ENCODE measurements around the gene COQ8A.
"Not testable (repeated sequence)": the region's sequence is repeated elsewhere in the genome, so short reads cannot be mapped to it uniquely, and the experiment has no call there.

The COQ8A gene

DNA sequence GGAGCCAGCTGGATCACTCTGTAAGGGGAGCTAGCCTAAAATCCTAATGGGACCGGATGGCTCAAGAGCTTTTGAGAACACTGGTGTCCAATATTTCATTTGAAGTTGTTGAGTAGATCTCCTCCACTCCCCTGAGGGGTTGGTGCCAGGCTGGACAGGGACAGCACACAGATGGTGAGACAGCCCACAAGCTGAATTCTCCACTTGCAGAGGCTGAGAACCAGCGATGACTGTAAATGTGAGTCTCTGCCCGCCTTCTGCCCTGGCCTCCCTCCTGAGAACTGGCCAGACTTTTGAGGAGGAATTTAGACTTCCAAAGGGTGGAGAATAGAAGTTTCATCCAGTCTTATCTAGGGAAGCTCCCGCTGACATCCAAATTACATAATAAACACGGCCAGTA, 20.5 kb upstream of the COQ8A start:
- FAIRE-seq (no peak), DNase-seq (ENCODE audit: insufficient read length, low spot score) (no peak)
- TF ChIP-seq POLR2AphosphoS5 (IDR thresholded peaks at IDR 0.05; ENCODE audit: low read depth, low read length), result no peak
- TF ChIP-seq POLR2A (IDR thresholded peaks at IDR 0.05; ENCODE audit: low read depth, low read length), result no peak
- TF ChIP-seq SPI1 (IDR thresholded peaks at IDR 0.05; ENCODE audit: low read depth, low read length), result no peak

DNA sequence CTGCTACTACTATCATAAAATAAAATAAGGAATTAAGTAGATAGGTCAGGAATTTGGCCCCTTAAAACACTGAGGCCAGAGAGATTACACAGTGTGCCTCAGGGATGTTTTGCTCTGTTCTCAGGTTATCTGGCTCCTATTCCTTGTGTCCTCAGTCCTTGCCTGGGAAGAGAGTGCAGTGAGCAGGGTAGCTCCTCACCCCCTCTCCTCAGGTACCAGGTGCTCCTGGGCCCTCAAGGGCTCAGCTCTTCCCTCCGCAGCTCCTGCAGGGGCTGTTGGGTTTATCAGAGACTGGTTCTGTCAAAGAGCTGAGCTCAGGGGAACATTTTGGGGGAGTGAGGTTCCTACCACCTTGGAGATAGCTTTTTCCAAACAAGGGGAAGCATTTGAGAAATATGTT, 20.1 kb upstream of the COQ8A start:
- DNase-seq (ENCODE audit: insufficient read length, low spot score) (no peak), FAIRE-seq (no peak)
- TF ChIP-seq TAF1 (IDR thresholded peaks at IDR 0.05; ENCODE audit: low read depth, low read length), result no peak
- no peak for TF ChIP-seq POLR2AphosphoS5 (IDR thresholded peaks at IDR 0.05; ENCODE audit: low read depth, low read length)
- TF ChIP-seq SPI1 (IDR thresholded peaks at IDR 0.05; ENCODE audit: low read depth, low read length), result no peak
- no peak for TF ChIP-seq PAX5 (IDR thresholded peaks at IDR 0.05; ENCODE audit: insufficient read depth, low read length, severe bottlenecking)
- TF ChIP-seq POU2F2 (IDR thresholded peaks at IDR 0.05; ENCODE audit: low read depth, low read length), result no peak
- no peak for TF ChIP-seq POLR2A (IDR thresholded peaks at IDR 0.05; ENCODE audit: low read depth, low read length)

DNA sequence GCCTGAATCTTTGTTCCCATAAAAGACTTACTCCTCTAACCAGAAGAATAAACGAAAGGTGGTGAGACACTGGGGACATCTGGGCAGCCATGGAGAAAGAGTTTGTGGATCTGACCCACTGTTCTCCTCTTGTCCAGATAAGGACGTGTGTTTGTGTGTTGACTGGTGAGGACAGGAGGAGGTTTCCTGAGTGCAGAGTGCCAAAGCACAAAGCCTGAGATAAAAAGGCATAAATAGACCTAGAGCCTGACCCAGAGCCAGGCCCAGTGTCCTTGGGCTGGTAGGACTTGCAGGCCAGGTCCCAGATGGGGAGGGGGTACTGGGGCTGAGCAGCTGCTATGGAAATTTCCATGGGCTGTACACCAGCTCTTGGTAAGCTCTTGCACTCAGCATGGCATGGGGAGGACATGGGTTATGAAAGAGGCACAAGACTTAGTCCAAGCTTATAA, 19.6 kb upstream of the COQ8A start:
- DNase-seq (ENCODE audit: insufficient read length, low spot score) (no peak), FAIRE-seq (no peak)
- no peak for TF ChIP-seq POLR2A (IDR thresholded peaks at IDR 0.05; ENCODE audit: low read depth, low read length)
- no peak for TF ChIP-seq POLR2AphosphoS5 (IDR thresholded peaks at IDR 0.05; ENCODE audit: low read depth, low read length)
- no peak for TF ChIP-seq PAX5 (IDR thresholded peaks at IDR 0.05; ENCODE audit: insufficient read depth, low read length, severe bottlenecking)
- no peak for TF ChIP-seq TAF1 (IDR thresholded peaks at IDR 0.05; ENCODE audit: low read depth, low read length)
- TF ChIP-seq SPI1 (IDR thresholded peaks at IDR 0.05; ENCODE audit: low read depth, low read length), result no peak
- TF ChIP-seq POU2F2 (IDR thresholded peaks at IDR 0.05; ENCODE audit: low read depth, low read length), result no peak

DNA sequence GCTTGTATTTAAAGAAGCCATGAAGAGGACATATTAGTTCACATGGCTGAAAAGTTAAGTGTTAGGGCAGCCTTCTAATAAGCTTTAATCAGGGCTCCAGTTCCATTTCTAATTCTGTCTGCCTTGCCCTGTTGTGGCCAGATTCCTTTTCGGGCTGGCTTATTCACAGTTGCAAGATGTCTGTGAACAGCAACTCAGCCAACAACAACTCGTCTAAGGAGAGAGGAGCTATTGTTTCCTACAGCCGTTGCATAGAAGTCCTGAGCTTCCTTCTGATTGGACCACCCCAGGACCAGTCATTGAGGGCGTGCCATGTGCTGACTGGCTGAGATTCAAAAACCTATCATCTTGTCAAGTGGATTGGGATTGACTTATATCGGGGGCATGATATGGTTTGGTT, 18.6 kb upstream of the COQ8A start:
- TF ChIP-seq PAX5 (IDR thresholded peaks at IDR 0.05; ENCODE audit: insufficient read depth, low read length, severe bottlenecking) (no peak), POLR2A (IDR thresholded peaks at IDR 0.05; ENCODE audit: low read depth, low read length) (no peak), POLR2AphosphoS5 (IDR thresholded peaks at IDR 0.05; ENCODE audit: low read depth, low read length) (no peak), POU2F2 (IDR thresholded peaks at IDR 0.05; ENCODE audit: low read depth, low read length) (no peak), TAF1 (IDR thresholded peaks at IDR 0.05; ENCODE audit: low read depth, low read length) (no peak), SPI1 (IDR thresholded peaks at IDR 0.05; ENCODE audit: low read depth, low read length) (no peak)
- FAIRE-seq, result no peak
- DNase-seq (ENCODE audit: insufficient read length, low spot score), result no peak

DNA sequence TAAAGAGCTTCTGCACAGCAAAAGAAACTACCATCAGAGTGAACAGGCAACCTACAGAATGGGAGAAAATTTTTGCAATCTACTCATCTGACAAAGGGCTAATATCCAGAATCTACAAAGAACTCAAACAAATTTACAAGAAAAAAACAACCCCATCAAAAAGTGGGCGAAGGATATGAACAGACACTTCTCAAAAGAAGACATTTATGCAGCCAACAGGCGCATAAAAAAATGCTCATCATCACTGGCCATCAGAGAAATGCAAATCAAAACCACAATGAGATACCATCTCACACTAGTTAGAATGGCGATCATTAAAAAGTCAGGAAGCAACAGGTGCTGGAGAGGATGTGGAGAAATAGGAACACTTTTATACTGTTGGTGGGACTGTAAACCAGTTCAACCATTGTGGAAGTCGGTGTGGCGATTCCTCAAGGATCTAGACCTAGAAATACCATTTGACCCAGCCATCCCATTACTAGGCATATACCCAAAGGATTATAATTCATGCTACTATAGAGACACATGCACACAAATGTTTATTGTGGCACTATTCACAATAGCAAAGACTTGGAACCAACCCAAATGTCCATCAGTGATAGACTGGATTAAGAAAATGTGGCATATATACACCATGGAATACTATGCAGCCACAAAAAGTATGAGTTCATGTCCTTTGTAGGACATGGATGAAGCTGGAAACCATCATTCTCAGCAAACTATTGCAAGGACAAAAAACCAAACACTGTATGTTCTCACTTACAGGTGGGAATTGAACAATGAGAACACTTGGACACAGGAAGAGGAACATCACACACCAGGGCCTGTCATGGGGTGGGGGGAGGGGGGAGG, 10.6 kb upstream of the COQ8A start:
- DNase-seq (ENCODE audit: insufficient read length, low spot score); FAIRE-seq: not testable (repeated sequence)

DNA sequence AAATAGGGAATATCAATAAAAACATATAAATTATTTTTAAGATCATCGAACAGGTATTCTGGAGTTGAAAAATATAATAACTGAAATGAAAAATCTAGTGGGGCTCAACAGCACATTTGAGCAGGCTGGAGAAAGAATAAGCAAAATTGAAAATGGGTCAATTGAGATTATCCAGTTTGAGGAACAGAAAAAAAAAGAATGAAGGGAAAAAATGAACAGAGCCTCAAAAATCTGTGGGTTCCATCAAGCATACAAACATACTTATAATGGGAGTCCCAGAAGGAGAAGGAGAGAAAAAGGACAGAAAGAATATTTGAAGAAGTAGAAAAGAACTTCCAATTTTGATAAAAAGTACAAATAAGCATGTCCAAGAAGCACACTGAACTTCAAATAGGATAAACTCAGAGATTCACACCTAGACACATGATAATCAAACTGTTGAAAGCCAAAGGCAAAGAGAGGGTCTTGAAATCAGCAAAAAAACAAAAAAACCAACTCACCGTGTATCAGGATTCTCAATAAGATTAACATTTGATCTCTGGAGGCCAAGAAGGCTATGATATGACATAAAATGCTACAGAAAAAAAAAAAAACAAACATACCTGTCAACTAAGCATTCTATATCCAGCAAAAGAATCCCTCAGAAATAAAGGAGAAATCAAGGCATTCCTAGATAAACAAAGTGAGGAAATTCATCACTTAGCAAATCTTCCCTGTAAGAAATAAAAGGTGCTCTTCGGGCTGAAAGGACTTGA, 5.4 kb upstream of the COQ8A start:
- FAIRE-seq (no peak), DNase-seq (ENCODE audit: insufficient read length, low spot score) (no peak)
- TF ChIP-seq PAX5 (IDR thresholded peaks at IDR 0.05; ENCODE audit: insufficient read depth, low read length, severe bottlenecking) (no peak), TAF1 (IDR thresholded peaks at IDR 0.05; ENCODE audit: low read depth, low read length) (no peak), POLR2A (IDR thresholded peaks at IDR 0.05; ENCODE audit: low read depth, low read length) (no peak), POU2F2 (IDR thresholded peaks at IDR 0.05; ENCODE audit: low read depth, low read length) (no peak), SPI1 (IDR thresholded peaks at IDR 0.05; ENCODE audit: low read depth, low read length) (no peak), POLR2AphosphoS5 (IDR thresholded peaks at IDR 0.05; ENCODE audit: low read depth, low read length) (no peak)

DNA sequence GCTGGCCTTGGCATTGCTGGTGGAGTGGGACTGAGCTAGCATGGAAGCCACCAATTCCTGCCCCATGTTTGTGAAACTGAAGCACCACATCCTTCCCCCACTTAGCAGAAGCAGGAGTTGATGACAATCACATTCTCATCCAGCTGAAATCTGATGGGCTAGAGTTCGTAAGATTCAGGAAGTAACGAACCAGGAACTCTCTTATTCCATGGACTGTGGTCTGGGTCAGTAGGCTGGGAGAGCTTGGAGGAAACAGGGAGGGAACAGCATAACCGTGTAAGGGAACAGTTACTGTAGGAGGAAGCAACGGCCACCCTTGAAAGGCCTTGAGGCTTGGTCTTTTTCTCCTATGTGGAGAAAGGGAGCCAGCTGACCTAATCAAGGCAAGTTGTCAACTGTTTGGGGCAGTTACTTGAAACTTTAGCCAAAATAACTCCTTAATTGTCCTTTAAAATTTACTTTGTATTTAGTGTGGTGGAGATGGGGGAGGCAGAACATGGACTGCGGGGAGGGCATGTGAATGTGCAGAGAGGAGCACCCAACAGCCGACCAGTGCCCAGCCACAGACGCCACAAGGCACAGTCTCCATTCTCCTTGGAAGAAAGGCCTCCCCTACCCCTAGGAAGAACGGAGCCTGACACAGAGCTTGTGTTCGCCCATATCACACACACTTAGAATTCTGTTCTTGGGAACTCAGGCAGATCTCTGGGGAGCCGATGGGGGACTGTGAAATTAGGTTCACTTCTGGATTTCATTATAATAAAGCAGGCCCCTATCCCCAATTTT, 2.0 kb upstream of the COQ8A start:
- FAIRE-seq (peak; percentile 35), DNase-seq (ENCODE audit: insufficient read length, low spot score) (no peak)
- no peak for TF ChIP-seq POLR2AphosphoS5 (IDR thresholded peaks at IDR 0.05; ENCODE audit: low read depth, low read length)
- TF ChIP-seq POU2F2 (IDR thresholded peaks at IDR 0.05; ENCODE audit: low read depth, low read length), result no peak
- TF ChIP-seq TAF1 (IDR thresholded peaks at IDR 0.05; ENCODE audit: low read depth, low read length), result no peak
- TF ChIP-seq POLR2A (IDR thresholded peaks at IDR 0.05; ENCODE audit: low read depth, low read length), result no peak
- no peak for TF ChIP-seq PAX5 (IDR thresholded peaks at IDR 0.05; ENCODE audit: insufficient read depth, low read length, severe bottlenecking)
- no peak for TF ChIP-seq SPI1 (IDR thresholded peaks at IDR 0.05; ENCODE audit: low read depth, low read length)

DNA sequence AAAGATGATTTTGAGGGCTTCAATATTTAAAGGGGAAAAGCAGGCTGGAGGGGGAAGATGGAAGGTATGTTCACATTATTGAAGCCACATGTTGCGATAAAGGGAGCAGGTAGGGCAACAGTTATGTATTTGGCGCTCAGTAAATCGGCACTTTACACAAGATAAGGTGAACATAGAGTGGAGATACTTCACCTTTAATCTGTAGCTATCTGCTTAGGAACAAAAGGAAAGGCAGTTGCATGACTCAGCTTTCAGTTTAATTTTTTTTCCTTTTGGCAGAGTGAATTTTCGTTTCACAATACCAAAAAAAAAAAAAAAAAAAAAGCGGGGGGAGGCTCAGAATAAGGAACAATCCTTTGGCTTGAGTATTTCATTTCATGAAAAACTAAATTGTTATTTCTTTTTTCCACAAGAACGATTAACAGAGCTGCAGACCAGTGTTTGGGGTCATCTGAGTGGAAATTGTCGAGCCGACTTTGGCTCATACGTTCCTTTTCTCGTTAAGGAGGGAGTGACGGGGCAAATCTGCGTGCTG, 1.1 kb upstream of the COQ8A start:
- FAIRE-seq (peak; percentile 26), DNase-seq (ENCODE audit: insufficient read length, low spot score) (no peak)
- TF ChIP-seq SPI1 (IDR thresholded peaks at IDR 0.05; ENCODE audit: low read depth, low read length) (no peak), PAX5 (IDR thresholded peaks at IDR 0.05; ENCODE audit: insufficient read depth, low read length, severe bottlenecking) (no peak), POLR2A (IDR thresholded peaks at IDR 0.05; ENCODE audit: low read depth, low read length) (no peak), TAF1 (IDR thresholded peaks at IDR 0.05; ENCODE audit: low read depth, low read length) (no peak), POLR2AphosphoS5 (IDR thresholded peaks at IDR 0.05; ENCODE audit: low read depth, low read length) (no peak), POU2F2 (IDR thresholded peaks at IDR 0.05; ENCODE audit: low read depth, low read length) (no peak)

DNA sequence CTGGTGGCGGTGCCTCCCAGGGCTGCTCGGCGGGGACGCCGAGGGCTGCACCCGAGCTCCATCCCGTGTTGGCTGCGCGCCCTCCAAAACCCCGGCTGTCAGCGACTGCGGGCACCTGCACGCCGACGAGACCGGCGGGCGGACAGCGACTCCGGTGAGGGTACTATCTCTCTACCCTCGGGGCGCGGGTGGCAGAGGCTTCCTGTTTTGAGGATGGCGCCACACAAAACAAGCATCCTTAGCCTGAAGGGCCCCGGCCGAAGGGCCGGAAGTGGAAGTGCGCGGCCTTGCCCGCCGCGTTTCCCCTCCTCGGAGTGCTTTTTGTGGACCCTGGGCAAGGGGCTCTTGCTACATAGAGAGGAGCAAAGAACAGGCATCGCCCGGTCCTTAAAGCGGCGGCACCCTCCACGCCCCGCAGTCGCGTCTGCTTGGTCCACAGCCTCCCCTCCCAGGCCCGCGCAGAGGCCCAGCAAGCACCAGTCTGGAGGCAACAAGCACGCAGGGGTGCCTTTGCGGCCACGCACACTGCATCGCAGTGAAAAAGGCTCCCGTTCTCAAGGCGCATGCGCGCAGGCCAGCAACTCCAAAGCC, 561 bp upstream of the COQ8A start:
- DNase-seq (ENCODE audit: insufficient read length, low spot score) (peak; percentile 47), FAIRE-seq (peak; percentile 99)
- TF ChIP-seq PAX5 (IDR thresholded peaks at IDR 0.05; ENCODE audit: insufficient read depth, low read length, severe bottlenecking), result no peak
- TF ChIP-seq POU2F2 (IDR thresholded peaks at IDR 0.05; ENCODE audit: low read depth, low read length), result 0 out of 2 replicates have a peak, but pooled peaks have one; percentile 51
- TF ChIP-seq POLR2AphosphoS5 (IDR thresholded peaks at IDR 0.05; ENCODE audit: low read depth, low read length), result peak; percentile 91
- peak; percentile 94 for TF ChIP-seq POLR2A (IDR thresholded peaks at IDR 0.05; ENCODE audit: low read depth, low read length)
- TF ChIP-seq SPI1 (IDR thresholded peaks at IDR 0.05; ENCODE audit: low read depth, low read length), result 0 out of 2 replicates have a peak, but pooled peaks have one; percentile 14
- TF ChIP-seq TAF1 (IDR thresholded peaks at IDR 0.05; ENCODE audit: low read depth, low read length), result peak; percentile 56
